GM12878 (cell line): Measurements from ENCODE around the gene IRS2.

Experiments used
- CHD1 ChIP-seq: IDR thresholded peaks from 2 replicates; pipeline ENCODE4 v1.6.1; 2012; ENCODE audit warnings: low read depth, low read length, improper control_type of control experiment
- EZH2 ChIP-seq: IDR thresholded peaks from 2 replicates; pipeline ENCODE4 v1.6.1; 2012; ENCODE audit warnings: low read depth, mild to moderate bottlenecking, control low read depth, inconsistent platforms, low read length, borderline replicate concordance; ENCODE audit not compliant: control insufficient read depth
- NFIC ChIP-seq: IDR thresholded peaks from 2 replicates; pipeline ENCODE4 v1.6.1; 2012; ENCODE audit warnings: low read depth, mild to moderate bottlenecking, inconsistent platforms, low read length, moderate library complexity
- RFX5 ChIP-seq: IDR thresholded peaks from 2 replicates; pipeline ENCODE4 v1.6.1; 2011; ENCODE audit warnings: low read depth, low read length, improper control_type of control experiment
- SUZ12 ChIP-seq: fragments of 200-600 bp; sonication (generic); IDR thresholded peaks from one replicate; pipeline ENCODE4 v1.6.1; 2018; ENCODE audit warnings: antibody characterized with exemption, mild to moderate bottlenecking; ENCODE audit not compliant: unreplicated experiment

DNA sequence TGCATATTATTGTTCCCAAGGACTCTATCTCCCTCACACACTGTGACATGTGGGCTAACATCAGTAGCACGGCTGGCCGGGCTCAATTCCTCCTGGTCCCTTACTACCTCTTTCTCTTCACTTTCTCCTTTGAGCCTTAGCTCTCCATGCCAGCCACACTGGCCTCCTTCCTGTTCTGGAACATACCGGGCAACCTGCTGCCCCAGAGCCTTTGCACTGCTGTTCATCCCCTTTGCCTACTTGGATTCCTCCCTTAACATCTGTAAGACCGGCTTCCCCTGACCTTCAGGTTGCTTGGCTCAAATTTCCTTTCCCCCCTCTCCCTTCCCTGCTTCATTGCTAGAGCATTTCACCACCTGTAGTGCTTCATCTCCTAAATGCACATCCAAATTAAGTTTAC lies 17.1 kb downstream of the IRS2 start:
- TF ChIP-seq RFX5, result no peak
- TF ChIP-seq EZH2, result no peak
- no peak for TF ChIP-seq SUZ12
- TF ChIP-seq NFIC, result no peak
- TF ChIP-seq CHD1, result no peak
